ENCODE measurements around the gene SLC16A5. TPM values are rescaled to one million over a fixed set of nuclear protein-coding genes. Genes with fewer than 3 reads are reported as not detected.
"Not testable (repeated sequence)": the region's sequence is repeated elsewhere in the genome, so short reads cannot be mapped to it uniquely, and the experiment has no call there.

The SLC16A5 gene
- total and polyA plus RNA-seq, 8 donors, result 18.5 to 45.1 (median 23.9) TPM

DNA sequence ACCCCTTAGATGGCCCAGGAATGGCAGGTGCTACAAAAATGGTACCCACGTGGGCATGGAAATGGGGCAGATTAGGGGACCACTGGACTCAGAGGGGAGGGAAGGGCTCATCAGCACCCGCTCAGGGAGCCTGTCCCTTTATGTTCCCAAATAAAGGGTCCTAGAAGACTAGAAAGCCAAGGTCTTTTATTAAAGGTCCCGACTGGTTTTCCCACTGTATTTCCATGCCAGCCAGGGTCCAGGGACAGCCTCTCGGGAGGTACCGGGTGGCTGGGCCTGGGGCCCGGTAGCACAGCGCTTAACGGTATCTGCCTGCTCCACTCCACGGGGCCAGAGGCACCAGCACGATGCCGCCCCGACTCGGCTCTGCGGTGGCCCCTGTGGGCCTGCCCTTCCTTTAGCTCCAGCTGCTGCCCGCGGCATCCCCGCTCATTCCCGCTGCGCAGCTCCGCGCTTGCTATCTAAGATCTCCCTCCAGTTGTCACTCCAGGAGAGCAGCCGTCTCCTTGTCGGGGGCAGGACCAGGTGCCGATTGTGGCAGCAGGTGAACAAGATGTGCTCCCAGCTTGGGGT lies 42.4 kb downstream of the SLC16A5 start:
- intact Hi-C loops (cut with DNase I), result no loop called here
- Histone ChIP-seq H3K4me1 (peaks cover 10 to 43% of the 10 kb centered on the region in 2 donors), H3K4me3 (peak overlapping the region; percentile 62 to 86), H3K9me3 (no peaks in the 10 kb centered on the region), H3K27ac (peak overlapping the region; percentile 87 to 92), H3K36me3 (peaks cover 0 to 26% of the 10 kb centered on the region in 2 donors), H3K27me3 (no peaks in the 10 kb centered on the region)
- TF ChIP-seq, protein P1, sequence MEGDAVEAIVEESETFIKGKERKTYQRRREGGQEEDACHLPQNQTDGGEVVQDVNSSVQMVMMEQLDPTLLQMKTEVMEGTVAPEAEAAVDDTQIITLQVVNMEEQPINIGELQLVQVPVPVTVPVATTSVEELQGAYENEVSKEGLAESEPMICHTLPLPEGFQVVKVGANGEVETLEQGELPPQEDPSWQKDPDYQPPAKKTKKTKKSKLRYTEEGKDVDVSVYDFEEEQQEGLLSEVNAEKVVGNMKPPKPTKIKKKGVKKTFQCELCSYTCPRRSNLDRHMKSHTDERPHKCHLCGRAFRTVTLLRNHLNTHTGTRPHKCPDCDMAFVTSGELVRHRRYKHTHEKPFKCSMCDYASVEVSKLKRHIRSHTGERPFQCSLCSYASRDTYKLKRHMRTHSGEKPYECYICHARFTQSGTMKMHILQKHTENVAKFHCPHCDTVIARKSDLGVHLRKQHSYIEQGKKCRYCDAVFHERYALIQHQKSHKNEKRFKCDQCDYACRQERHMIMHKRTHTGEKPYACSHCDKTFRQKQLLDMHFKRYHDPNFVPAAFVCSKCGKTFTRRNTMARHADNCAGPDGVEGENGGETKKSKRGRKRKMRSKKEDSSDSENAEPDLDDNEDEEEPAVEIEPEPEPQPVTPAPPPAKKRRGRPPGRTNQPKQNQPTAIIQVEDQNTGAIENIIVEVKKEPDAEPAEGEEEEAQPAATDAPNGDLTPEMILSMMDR (IDR thresholded peaks at IDR 0.05), result no peak
- DNase-seq (no peak), ATAC-seq (no peak)

DNA sequence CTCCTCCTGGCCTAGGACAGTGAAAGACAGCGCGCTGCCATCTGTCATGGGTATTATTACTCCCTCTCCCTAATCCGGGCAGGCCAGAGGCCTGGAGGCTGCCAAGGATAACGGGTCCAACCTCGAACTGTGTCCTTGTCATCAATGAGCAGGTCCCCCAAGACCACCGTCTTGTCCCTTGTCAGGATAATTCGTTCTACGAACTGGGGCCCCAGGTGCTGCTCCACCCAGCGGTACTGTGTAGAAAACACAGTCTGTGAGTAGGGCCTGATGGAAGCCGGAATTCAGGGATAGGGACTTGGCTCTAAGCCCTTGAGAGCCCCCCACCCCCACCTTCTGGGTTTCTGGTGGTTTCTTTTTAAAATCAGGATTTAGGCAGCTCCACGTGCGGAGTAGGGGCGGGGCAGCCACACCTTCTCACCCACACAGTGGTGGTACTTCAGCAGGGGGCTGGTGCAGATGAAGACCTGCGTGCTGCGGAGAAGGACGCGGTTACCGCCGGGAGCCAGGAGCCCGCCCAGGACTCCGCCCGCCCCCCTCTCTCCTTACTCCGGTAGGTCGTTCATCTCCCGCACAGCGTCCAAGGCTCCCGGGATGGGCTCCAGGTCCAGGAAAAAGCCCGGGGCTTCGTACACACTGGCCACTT lies 43.0 kb downstream of the SLC16A5 start:
- Histone ChIP-seq H3K4me1 (peaks cover 10 to 37% of the 10 kb centered on the region in 2 donors), H3K27me3 (no peaks in the 10 kb centered on the region), H3K36me3 (peaks cover 0 to 32% of the 10 kb centered on the region in 2 donors), H3K9me3 (no peaks in the 10 kb centered on the region), H3K27ac (peak overlapping the region; percentile 87 to 92), H3K4me3 (peak overlapping the region; percentile 62 to 86)
- ATAC-seq, result peak; percentile 71
- TF ChIP-seq, protein P1 (IDR thresholded peaks at IDR 0.05), result peak in 1 of 2 donors; percentile 25
- intact Hi-C loops (cut with DNase I), result no loop called here
- DNase-seq, result peak in 3 of 4 donors; percentile 53 to 65 (median 55)

DNA sequence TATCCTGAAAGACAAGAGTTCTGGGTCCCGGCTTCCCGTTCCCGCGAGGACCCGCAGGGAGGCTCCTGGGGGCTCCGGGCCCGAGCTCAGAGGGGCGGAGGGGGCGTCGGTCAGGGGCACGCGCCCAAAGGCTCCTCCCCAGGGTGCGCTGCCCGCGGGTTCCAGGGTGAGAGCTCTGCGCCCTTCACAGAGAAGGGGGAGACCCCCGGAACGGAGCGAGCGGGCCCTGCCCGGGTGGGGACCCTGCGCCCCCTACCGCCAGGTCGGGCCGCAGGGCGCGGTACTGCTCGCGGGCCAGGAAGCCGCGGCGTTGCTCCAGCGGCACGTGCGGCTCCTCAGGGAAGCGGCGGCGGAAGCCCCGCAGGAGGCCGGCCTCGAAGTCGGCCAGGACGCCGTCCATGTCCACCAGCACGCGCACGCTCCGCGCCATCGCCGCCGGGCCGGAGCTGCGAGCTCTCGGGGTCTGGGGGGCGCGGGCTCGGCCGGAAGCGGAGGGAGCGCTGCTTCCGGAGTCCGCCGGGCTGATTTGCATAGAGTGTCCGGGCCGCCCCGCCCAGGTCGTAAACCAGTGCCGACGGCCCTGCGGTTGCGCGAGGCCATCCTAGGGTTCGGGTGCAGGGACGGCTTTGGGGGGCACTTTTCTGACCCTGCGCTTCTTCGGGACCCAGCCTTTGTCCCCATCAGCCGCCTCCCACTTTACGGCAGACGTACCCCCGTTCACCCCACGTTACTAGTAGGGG lies 43.7 kb downstream of the SLC16A5 start, which contains the start of gene NT5C:
Gene NT5C, minus strand, starts transcription at position 465 of the 740 bp plus-strand sequence. Its CDS starts 35 bp downstream, at position 430.
- Histone ChIP-seq H3K9me3 (no peaks in the 10 kb centered on the region), H3K36me3 (peaks cover 0 to 36% of the 10 kb centered on the region in 2 donors), H3K27me3 (no peaks in the 10 kb centered on the region), H3K4me1 (peaks cover 10 to 30% of the 10 kb centered on the region in 2 donors), H3K27ac (peak within 1 kb of the TSS; percentile 87 to 92), H3K4me3 (peak within 1 kb of the TSS; percentile 62 to 86)
- peak; percentile 93 for ATAC-seq
- TF ChIP-seq, protein P1 (IDR thresholded peaks at IDR 0.05), result peak; percentile 56 to 71
- peak; percentile 82 to 95 (median 84) for DNase-seq
- intact Hi-C loops (cut with DNase I), result no loop called here

DNA sequence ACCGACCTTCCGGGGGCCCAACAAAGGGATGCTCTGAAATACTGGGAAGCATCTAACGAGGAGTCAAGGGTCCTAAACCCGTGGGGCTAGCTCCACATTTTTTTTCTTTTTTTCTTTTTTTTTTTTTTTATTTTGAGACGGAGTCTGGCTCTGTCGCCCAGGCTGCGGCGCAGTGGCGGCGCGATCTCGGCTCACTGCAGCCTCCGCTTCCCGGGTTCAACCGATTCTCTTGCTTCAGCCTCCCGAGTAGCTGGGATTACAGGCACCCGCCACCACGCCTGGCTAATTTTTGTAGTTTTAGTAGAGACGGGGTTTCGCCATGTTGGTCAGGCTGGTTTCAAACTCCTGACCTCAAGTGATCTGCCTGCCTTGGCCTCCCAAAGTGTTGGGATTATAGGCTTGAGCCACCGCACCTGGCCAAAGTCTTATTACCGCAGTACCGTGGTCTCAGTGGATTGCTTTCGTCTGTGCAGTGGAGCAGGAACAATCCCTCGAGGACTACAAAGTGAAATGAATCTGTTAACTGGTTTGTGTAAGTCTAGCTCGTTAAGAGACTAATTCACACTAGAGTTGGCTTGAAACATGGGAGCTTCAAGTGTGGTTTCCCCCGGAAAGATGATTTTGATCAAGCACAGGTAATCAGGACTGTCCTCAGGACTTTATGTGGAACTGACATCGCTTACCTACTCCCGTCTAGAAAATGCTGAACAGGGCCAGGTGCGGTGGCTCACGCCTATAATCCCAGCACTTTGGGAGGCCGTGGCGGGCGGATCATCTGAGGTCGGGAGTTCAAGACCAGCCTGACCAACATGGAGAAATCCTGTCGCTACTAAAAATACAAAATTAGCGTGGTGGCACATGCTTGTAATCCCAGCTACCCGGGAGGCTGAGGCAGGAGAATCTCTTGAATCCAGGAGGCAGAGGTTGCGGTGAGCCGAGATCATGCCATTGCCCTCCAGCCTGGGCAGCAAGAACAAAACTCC lies 44.6 kb downstream of the SLC16A5 start:
- intact Hi-C loops (cut with DNase I); ATAC-seq; H3K27me3 ChIP-seq; DNase-seq; H3K9me3 ChIP-seq: not testable (repeated sequence)
- H3K4me3 ChIP-seq, result peak overlapping the region; percentile 62 to 86
- H3K36me3 ChIP-seq, result peaks cover 0 to 36% of the 10 kb centered on the region in 2 donors
- H3K27ac ChIP-seq, result peak overlapping the region; percentile 87 to 92
- H3K4me1 ChIP-seq, result peaks cover 10 to 23% of the 10 kb centered on the region in 2 donors

DNA sequence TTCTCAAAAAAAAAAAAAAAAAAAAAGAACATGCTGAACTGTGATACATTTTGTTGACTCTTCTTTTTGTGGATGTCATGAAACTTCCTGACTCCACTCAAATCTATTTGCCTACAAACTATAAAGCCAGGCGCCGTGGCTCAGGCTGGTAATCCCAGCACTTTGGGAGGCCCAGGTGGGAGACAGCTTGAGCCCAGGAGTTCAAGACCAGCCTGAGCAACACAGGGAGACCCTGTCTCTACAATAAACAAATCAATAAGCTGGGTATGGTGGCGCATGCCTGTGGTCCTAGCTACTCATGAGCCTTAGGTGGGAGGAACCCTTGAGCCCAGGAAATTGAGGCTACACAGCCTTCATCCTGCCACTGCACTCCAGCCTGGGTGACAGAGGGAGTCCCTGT lies 45.2 kb downstream of the SLC16A5 start:
- H3K4me3 ChIP-seq, result no peak overlapping the region
- TF ChIP-seq, protein P1 (IDR thresholded peaks at IDR 0.05), result no peak
- H3K27ac ChIP-seq, result no peak overlapping the region
- DNase-seq, result no peak
- H3K36me3 ChIP-seq, result peaks cover 0 to 36% of the 10 kb centered on the region in 2 donors
- no peak for ATAC-seq
- no peaks in the 10 kb centered on the region for H3K9me3 ChIP-seq
- H3K4me1 ChIP-seq, result peaks cover 10 to 23% of the 10 kb centered on the region in 2 donors
- no peaks in the 10 kb centered on the region for H3K27me3 ChIP-seq
- intact Hi-C loops (cut with DNase I), result no loop called here

DNA sequence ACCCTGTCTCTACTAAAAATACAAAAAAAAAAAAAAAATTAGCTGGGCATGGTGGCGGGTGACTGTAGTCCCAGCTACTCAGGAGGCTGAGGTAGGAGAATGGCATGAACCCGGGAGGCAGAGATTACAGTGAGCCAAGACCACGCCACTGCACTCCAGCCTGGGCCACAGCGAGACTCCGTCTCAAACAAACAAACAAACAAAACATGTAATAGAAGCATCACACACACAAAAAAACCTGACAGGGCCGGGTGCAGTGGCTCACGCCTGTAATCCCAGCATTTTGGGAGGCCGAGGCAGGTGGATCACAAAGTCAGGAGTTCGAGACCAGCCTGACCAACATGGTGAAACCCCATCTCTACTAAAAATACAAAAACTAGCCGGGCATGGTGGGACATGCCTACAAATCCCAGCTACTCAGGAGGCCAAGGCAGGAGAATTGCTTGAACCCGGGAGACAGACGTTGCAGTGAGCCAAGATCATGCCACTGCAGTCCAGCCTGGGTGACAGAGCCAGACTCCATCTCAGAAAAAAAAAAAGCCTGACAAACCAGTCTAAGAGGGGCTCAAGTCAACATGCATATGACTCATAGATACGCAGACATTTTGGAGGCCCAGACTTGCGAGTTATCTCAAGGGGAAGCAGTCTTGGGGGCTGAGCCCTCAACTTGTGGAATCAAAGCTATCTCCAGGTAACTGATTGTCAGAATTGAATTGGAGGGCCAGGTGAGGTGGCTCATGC lies 46.0 kb downstream of the SLC16A5 start:
- intact Hi-C loops (cut with DNase I); H3K4me3 ChIP-seq; H3K27me3 ChIP-seq; ATAC-seq; DNase-seq; H3K9me3 ChIP-seq; H3K27ac ChIP-seq: not testable (repeated sequence)
- Histone ChIP-seq H3K4me1 (peaks cover 10 to 23% of the 10 kb centered on the region in 2 donors), H3K36me3 (peaks cover 0 to 32% of the 10 kb centered on the region in 2 donors)
